ENCODE data around the gene FLNC. TPM values are rescaled to one million over a fixed set of nuclear protein-coding genes. Genes with fewer than 3 reads are reported as not detected.

Gene FLNC
- total RNA-seq, 4 donors from 2014 or later = 3.0 to 27.3 (median 7.5) TPM

GRCh38 chr7:128831994-128832879, 2.0 kb downstream of the FLNC start:
- peak overlapping the region; percentile 70 to 92 (median 86) for H3K27ac ChIP-seq
- H3K27me3 ChIP-seq = peaks cover 0 to 60% (median 0%) of the 10 kb centered on the region in 4 donors
- DNase-seq = no peak
- H3K4me1 ChIP-seq = peaks cover 21 to 88% (median 38%) of the 10 kb centered on the region in 3 donors
- H3K9me3 ChIP-seq = no peaks in the 10 kb centered on the region
- peak overlapping the region; percentile 33 to 74 (median 50) for H3K4me3 ChIP-seq
- 37% methylated on average over 6 to 8 of the region's 22 CpGs for WGBS, 2 donors
- intact Hi-C loops (cut with DNase I) = no loop called here
- H3K36me3 ChIP-seq = no peaks in the 10 kb centered on the region
- no peak for TF ChIP-seq CTCF (IDR thresholded peaks at IDR 0.05)
- TF ChIP-seq POLR2A (IDR thresholded peaks at IDR 0.05) = no peak

GRCh38 chr7:128832880-128833147, 2.6 kb downstream of the FLNC start:
- Histone ChIP-seq H3K36me3 (peaks cover 0 to 5% (median 0%) of the 10 kb centered on the region in 3 donors), H3K9me3 (no peaks in the 10 kb centered on the region), H3K4me3 (peak overlapping the region in 3 of 4 donors; percentile 45 to 74 (median 55)), H3K27me3 (peaks cover 0 to 60% (median 0%) of the 10 kb centered on the region in 4 donors), H3K27ac (peak overlapping the region; percentile 70 to 92 (median 86)), H3K4me1 (peaks cover 21 to 83% (median 38%) of the 10 kb centered on the region in 3 donors)
- TF ChIP-seq POLR2A (IDR thresholded peaks at IDR 0.05) (no peak), CTCF (IDR thresholded peaks at IDR 0.05) (no peak)
- DNase-seq = no peak
- no CpG with 5 or more reads among the region's 2 CpGs for WGBS, 2 donors
- intact Hi-C loops (cut with DNase I) = no loop called here

- peak overlapping the region in 3 of 4 donors; percentile 45 to 74 (median 55) for H3K4me3 ChIP-seq
- H3K4me1 ChIP-seq = peaks cover 21 to 77% (median 38%) of the 10 kb centered on the region in 3 donors
- peaks cover 0 to 54% (median 0%) of the 10 kb centered on the region in 4 donors for H3K27me3 ChIP-seq
- DNase-seq = no peak
- TF ChIP-seq CTCF (IDR thresholded peaks at IDR 0.05) (no peak), POLR2A (IDR thresholded peaks at IDR 0.05) (no peak)
- WGBS, 2 donors = 7 to 34% methylated on average over 2 to 3 of the region's 13 CpGs
- no peaks in the 10 kb centered on the region for H3K9me3 ChIP-seq
- H3K36me3 ChIP-seq = peaks cover 0 to 10% (median 0%) of the 10 kb centered on the region in 3 donors
- intact Hi-C loops (cut with DNase I) = no loop called here
- H3K27ac ChIP-seq = peak overlapping the region; percentile 70 to 92 (median 86)
Measured at GRCh38 chr7:128833148-128833945, 3.1 kb downstream of the FLNC start.

- TF ChIP-seq CTCF (IDR thresholded peaks at IDR 0.05) (no peak), POLR2A (IDR thresholded peaks at IDR 0.05) (no peak)
- Histone ChIP-seq H3K9me3 (no peaks in the 10 kb centered on the region), H3K4me3 (peak overlapping the region in 1 of 4 donors; percentile 74), H3K27ac (peak overlapping the region; percentile 21 to 92 (median 86)), H3K36me3 (peaks cover 0 to 16% (median 0%) of the 10 kb centered on the region in 3 donors), H3K27me3 (peaks cover 0 to 49% (median 0%) of the 10 kb centered on the region in 4 donors), H3K4me1 (peaks cover 21 to 75% (median 38%) of the 10 kb centered on the region in 3 donors)
- DNase-seq = no peak
- intact Hi-C loops (cut with DNase I) = no loop called here
- WGBS, 2 donors = 20 to 21% methylated on average over 3 of the region's 4 CpGs
Measured at GRCh38 chr7:128833946-128834325, 3.7 kb downstream of the FLNC start.

All from esophagus squamous epithelium (tissue), 5 donors.